ENCODE measurements around the gene RTN4RL1.
"Not testable (repeated sequence)": the region's sequence is repeated elsewhere in the genome, so short reads cannot be mapped to it uniquely, and the experiment has no call there.

The RTN4RL1 gene

DNA sequence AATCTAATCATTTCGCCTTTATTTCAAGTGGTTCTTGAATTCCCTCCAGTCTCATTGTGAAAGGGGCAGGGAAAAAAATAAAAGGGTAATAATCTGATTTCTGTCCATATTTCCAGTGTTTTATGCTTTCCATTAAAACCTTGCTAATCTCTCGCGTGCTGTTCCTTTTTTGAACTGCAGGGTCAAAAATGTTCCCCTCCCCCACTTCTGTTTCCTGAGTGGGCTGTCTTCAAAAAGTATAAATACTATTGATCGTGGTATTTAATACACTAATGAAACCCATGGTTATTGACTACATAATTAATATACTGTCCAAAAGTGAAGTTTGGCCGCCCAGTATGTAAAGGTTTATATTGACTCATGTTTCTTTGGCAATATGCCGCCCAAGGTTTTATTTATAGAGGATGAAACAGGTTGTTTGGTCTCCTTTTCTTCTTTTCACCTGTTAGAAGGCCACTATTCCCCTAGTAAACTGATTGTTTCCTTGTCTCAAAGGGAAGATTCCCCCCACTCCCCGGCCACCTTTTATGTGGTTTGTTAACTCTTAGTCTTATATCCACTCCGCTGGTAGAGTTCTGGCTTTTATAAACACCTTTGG is 125.6 kb downstream of the RTN4RL1 start:
- DNase-seq, result no peak

GRCh38 chr17:1898872-1899271 is 126.3 kb downstream of the RTN4RL1 start:
- no peak for DNase-seq

GRCh38 chr17:1898332-1898731 is 126.8 kb downstream of the RTN4RL1 start:
- DNase-seq, result no peak

GRCh38 chr17:1897105-1897656 is 128.0 kb downstream of the RTN4RL1 start:
- DNase-seq, result no peak

GRCh38 chr17:1896243-1897104 is 128.7 kb downstream of the RTN4RL1 start:
- DNase-seq, result no peak

DNA sequence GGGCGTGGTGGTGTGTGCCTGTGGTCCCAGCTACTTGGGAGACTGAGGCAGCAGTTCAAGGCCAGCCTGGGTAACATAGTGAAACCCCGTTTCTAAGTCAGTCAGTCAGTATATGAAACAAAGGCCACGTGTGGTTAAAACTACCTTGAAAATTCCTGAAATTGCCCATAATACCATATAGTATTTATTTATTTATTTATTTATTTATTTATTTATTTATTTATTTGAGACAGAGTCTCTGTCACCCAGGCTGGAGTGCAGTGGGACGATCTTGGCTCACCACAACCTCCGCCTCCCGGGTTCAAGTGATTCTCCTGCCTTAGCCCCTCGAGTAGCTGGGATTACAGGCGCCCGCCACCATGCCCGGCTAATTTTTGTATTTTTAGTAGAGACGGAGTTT is 129.7 kb downstream of the RTN4RL1 start:
- not testable (repeated sequence) for DNase-seq

DNA sequence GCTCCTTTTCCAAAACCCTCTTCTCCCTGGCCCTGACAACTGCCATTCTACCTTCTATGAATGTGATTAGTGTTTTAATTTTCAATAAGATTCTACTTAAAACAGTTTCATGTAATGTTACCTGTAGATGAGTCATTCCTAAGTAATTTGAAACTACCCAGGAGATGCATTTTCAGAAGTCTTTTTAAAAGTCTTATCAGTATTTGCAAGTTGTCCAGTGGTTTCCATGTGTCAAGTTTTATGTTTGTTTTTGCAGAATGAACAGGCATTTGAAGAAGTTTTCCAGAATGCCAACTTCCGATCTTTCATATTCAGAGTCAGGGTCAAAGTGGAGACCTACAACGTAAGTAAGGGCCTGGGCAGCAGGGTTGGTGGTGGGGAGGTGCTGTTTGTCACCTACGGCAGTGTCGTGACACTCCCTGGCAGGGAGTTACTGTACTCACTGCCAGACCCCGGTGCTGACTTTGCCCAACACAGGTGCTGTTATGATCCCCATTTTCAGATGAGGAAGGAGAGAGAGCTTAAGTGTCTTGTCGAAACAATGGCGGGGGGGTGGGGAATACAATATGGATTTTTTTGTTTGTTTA is 130.3 kb downstream of the RTN4RL1 start:
- DNase-seq, result no peak

- no peak for DNase-seq
Measured at GRCh38 chr17:1890758-1891450, 134.2 kb downstream of the RTN4RL1 start.

- no peak for DNase-seq
Measured at GRCh38 chr17:1888741-1889140, 136.4 kb downstream of the RTN4RL1 start.
